Measurements from ENCODE around the gene FOXL2. TPM values are rescaled to one million over a fixed set of nuclear protein-coding genes. Genes with fewer than 3 reads are reported as not detected.

The FOXL2 gene
- 0.09 and 0.12 TPM in 2 replicates for total RNA-seq
- long read RNA-seq = 0 reads

GRCh38 chr3:138946663-138947494, at the start of gene FOXL2, which contains the start of gene FOXL2NB:
TSS of gene FOXL2 (minus strand) at chr3:138947137. CDS start at chr3:138946722, 415 bp downstream.
TSS of gene FOXL2NB (plus strand) at chr3:138947217. CDS start at chr3:138947365, 148 bp downstream.
- Mint-ChIP-seq H3K9me3 (ENCODE audit: low read depth) (no peaks in the 10 kb centered on the region), H3K4me1 (ENCODE audit: low read depth) (peaks cover 14% of the 10 kb centered on the region), H3K27me3 (peaks cover 89% of the 10 kb centered on the region), H3K27ac (no peak within 1 kb of the TSS), H3K36me3 (ENCODE audit: insufficient read depth) (no peaks in the 10 kb centered on the region), H3K4me3 (ENCODE audit: low read depth) (peak within 1 kb of the TSS; percentile 66)
- TF ChIP-seq CTCF (IDR thresholded peaks at IDR 0.05; ENCODE audit: unreplicated experiment) = no peak
- peak; percentile 22 for DNase-seq (ENCODE audit: low spot score, unreplicated experiment)

- no peaks in the 10 kb centered on the region for H3K4me1 Mint-ChIP-seq (ENCODE audit: low read depth)
- no peak for DNase-seq (ENCODE audit: low spot score, unreplicated experiment)
- H3K27ac Mint-ChIP-seq = no peak overlapping the region
- peaks cover 56% of the 10 kb centered on the region for H3K27me3 Mint-ChIP-seq
- H3K36me3 Mint-ChIP-seq (ENCODE audit: insufficient read depth) = no peaks in the 10 kb centered on the region
- peaks cover 3% of the 10 kb centered on the region for H3K9me3 Mint-ChIP-seq (ENCODE audit: low read depth)
- TF ChIP-seq CTCF (IDR thresholded peaks at IDR 0.05; ENCODE audit: unreplicated experiment) = no peak
- no peak overlapping the region for H3K4me3 Mint-ChIP-seq (ENCODE audit: low read depth)
These were observed 48.8 kb upstream of the FOXL2 start for GRCh38 chr3:138995706-138996105.

- Mint-ChIP-seq H3K27ac (no peak overlapping the region), H3K9me3 (ENCODE audit: low read depth) (no peaks in the 10 kb centered on the region), H3K4me1 (ENCODE audit: low read depth) (no peaks in the 10 kb centered on the region), H3K4me3 (ENCODE audit: low read depth) (no peak overlapping the region), H3K36me3 (ENCODE audit: insufficient read depth) (no peaks in the 10 kb centered on the region), H3K27me3 (peaks cover 33% of the 10 kb centered on the region)
- no peak for DNase-seq (ENCODE audit: low spot score, unreplicated experiment)
- TF ChIP-seq CTCF (IDR thresholded peaks at IDR 0.05; ENCODE audit: unreplicated experiment) = no peak
These were observed 40.2 kb upstream of the FOXL2 start for GRCh38 chr3:138987181-138987580.

- Mint-ChIP-seq H3K4me1 (ENCODE audit: low read depth) (no peaks in the 10 kb centered on the region), H3K27me3 (peaks cover 35% of the 10 kb centered on the region), H3K4me3 (ENCODE audit: low read depth) (no peak overlapping the region), H3K27ac (no peak overlapping the region), H3K9me3 (ENCODE audit: low read depth) (no peaks in the 10 kb centered on the region), H3K36me3 (ENCODE audit: insufficient read depth) (no peaks in the 10 kb centered on the region)
- no peak for TF ChIP-seq CTCF (IDR thresholded peaks at IDR 0.05; ENCODE audit: unreplicated experiment)
- DNase-seq (ENCODE audit: low spot score, unreplicated experiment) = no peak
These were observed 39.0 kb upstream of the FOXL2 start for GRCh38 chr3:138985932-138986331.

GRCh38 chr3:138984816-138985215, 37.9 kb upstream of the FOXL2 start:
- H3K36me3 Mint-ChIP-seq (ENCODE audit: insufficient read depth) = no peaks in the 10 kb centered on the region
- H3K27ac Mint-ChIP-seq = no peak overlapping the region
- H3K4me3 Mint-ChIP-seq (ENCODE audit: low read depth) = no peak overlapping the region
- H3K27me3 Mint-ChIP-seq = peaks cover 40% of the 10 kb centered on the region
- TF ChIP-seq CTCF (IDR thresholded peaks at IDR 0.05; ENCODE audit: unreplicated experiment) = no peak
- H3K4me1 Mint-ChIP-seq (ENCODE audit: low read depth) = no peaks in the 10 kb centered on the region
- no peaks in the 10 kb centered on the region for H3K9me3 Mint-ChIP-seq (ENCODE audit: low read depth)
- no peak for DNase-seq (ENCODE audit: low spot score, unreplicated experiment)

All from progenitor cell of endocrine pancreas (in vitro differentiated cells).